A549 (cell line): Measurements from ENCODE around the gene VAV3. TPM values are rescaled to one million over a fixed set of nuclear protein-coding genes. Genes with fewer than 3 reads are reported as not detected.

Experiments
- ATAC-seq, 2 experiments: fragments of 200-7000 bp in 1 of 2; fragments of >200 bp in 1 of 2; cut with Nextera tagmentation in 1 of 2; cut with Tn5 transposase in 1 of 2; 3 replicates each; pipeline versions ENCODE4 v1.8.0 to v1.9.1; 2018 to 2020; ENCODE audit warnings: mild to moderate bottlenecking in 1 of 2, moderate library complexity in 1 of 2
- CTCF ChIA-PET: fragments of 300-600 bp; sonication (Branson Sonifier 250); formaldehyde crosslinking; extraction: SDS; loops from one replicate; lab custom pipeline; 2021; ENCODE audit warnings: antibody characterized with exemption, inconsistent platforms; lab: Yijun Ruan, JAX
- POLR2A ChIA-PET: fragments of 350-600 bp; formaldehyde crosslinking; extraction: SDS; loops from one replicate; lab custom pipeline; 2021; ENCODE audit warnings: antibody characterized with exemption, inconsistent platforms; lab: Yijun Ruan, JAX
- DNase-seq, 2 experiments: peaks; one replicate each; pipeline versions ENCODE4 v3.0.0 to v3.0.0-alpha.2; 2011 to 2016; ENCODE audit warnings: low read depth in 1 of 2, low spot score in 1 of 2
- FAIRE-seq: peaks from 2 replicates; lab custom pipeline; 2011; peaks lifted over from hg19 to GRCh38; lab: Jason Lieb, UNC
- H3K27ac ChIP-seq, 2 experiments: fragments of >200 bp; sonication (Bioruptor Twin); formaldehyde crosslinking; 3 replicates each; pipeline ENCODE4 v1.5.1; 2016 to 2017
- H3K4me1 ChIP-seq: fragments of >200 bp; sonication (Bioruptor Twin); formaldehyde crosslinking; 3 replicates; pipeline ENCODE4 v1.6.1; 2016
- H3K4me2 ChIP-seq: fragments of >200 bp; sonication (Bioruptor Twin); formaldehyde crosslinking; 3 replicates; pipeline ENCODE4 v1.6.1; 2016
- H3K4me3 ChIP-seq: fragments of >200 bp; sonication (Bioruptor Twin); formaldehyde crosslinking; 3 replicates; pipeline ENCODE4 v1.5.1; 2016
- H3K9me3 ChIP-seq: fragments of >200 bp; sonication (Bioruptor Twin); formaldehyde crosslinking; 3 replicates; pipeline ENCODE4 v1.6.1; 2016
- CBX2 ChIP-seq: fragments of 200-600 bp; sonication (generic); IDR thresholded peaks from 2 replicates; pipeline ENCODE4 v1.6.1; 2016; ENCODE audit warnings: low read depth, mild to moderate bottlenecking, borderline replicate concordance
- CEBPB ChIP-seq, 2 experiments: fragments of >200 bp in 1 of 2; sonication (Bioruptor Twin) in 1 of 2; formaldehyde crosslinking in 1 of 2; IDR thresholded peaks; 2 replicates each; pipeline ENCODE4 v1.6.1; 2012 to 2016
- CHD4 ChIP-seq: fragments of 200-600 bp; sonication (generic); IDR thresholded peaks from 2 replicates; pipeline ENCODE4 v1.6.1; 2016; ENCODE audit warnings: antibody characterized with exemption, mild to moderate bottlenecking, borderline replicate concordance
- CTCF ChIP-seq: fragments of >200 bp; sonication (Bioruptor Twin); formaldehyde crosslinking; IDR thresholded peaks from 3 replicates; pipeline ENCODE4 v1.5.1; 2016
- EHMT2 ChIP-seq: fragments of 200-600 bp; sonication (generic); IDR thresholded peaks from 2 replicates; pipeline ENCODE4 v1.6.1; 2016; ENCODE audit warnings: antibody characterized with exemption, low read depth, mild to moderate bottlenecking, moderate library complexity
- ELK1 ChIP-seq: fragments of 150-350 bp; IDR thresholded peaks from 2 replicates; pipeline ENCODE4 v1.6.1; 2014; ENCODE audit warnings: low read depth, mild to moderate bottlenecking, low read length
- ESRRA ChIP-seq: fragments of 150-350 bp; IDR thresholded peaks from 2 replicates; pipeline ENCODE4 v1.6.1; 2014; ENCODE audit warnings: mild to moderate bottlenecking, low read length, borderline replicate concordance
- FOSB ChIP-seq: fragments of 250-450 bp; sonication (Bioruptor Pico); IDR thresholded peaks from 2 replicates; pipeline ENCODE4 v1.5.0; 2020; ENCODE audit warnings: mild to moderate bottlenecking, moderate library complexity
- FOSL2 ChIP-seq, 2 experiments: fragments of 450-650 bp in 1 of 2; fragments of >200 bp in 1 of 2; sonication (Bioruptor Twin) in 1 of 2; formaldehyde crosslinking; IDR thresholded peaks; 2 replicates each; pipeline versions ENCODE4 v1.5.0 to v1.6.1; 2016 to 2020; ENCODE audit warnings: mild to moderate bottlenecking in 1 of 2, moderate library complexity in 1 of 2
- FOXS1 ChIP-seq: fragments of 250-450 bp; sonication (Bioruptor Pico); IDR thresholded peaks from 2 replicates; pipeline ENCODE4 v1.5.0; 2020; ENCODE audit warnings: mild to moderate bottlenecking, moderate library complexity
- GATA3 ChIP-seq: IDR thresholded peaks from 2 replicates; pipeline ENCODE4 v1.6.1; 2012; ENCODE audit warnings: borderline replicate concordance
- HES2 ChIP-seq: fragments of >200 bp; sonication (Bioruptor Twin); formaldehyde crosslinking; IDR thresholded peaks from 2 replicates; pipeline ENCODE4 v1.6.1; 2016
- HEYL ChIP-seq: fragments of 250-450 bp; sonication (Bioruptor Pico); IDR thresholded peaks from 2 replicates; pipeline ENCODE4 v1.8.0; 2021; ENCODE audit warnings: mild to moderate bottlenecking, moderate library complexity
- HMGXB4 ChIP-seq: fragments of 250-450 bp; sonication (Bioruptor Pico); IDR thresholded peaks from 2 replicates; pipeline ENCODE4 v1.5.0; 2021; ENCODE audit warnings: mild to moderate bottlenecking, moderate library complexity, borderline replicate concordance
- JUNB ChIP-seq: fragments of >200 bp; sonication (Bioruptor Twin); formaldehyde crosslinking; IDR thresholded peaks from 2 replicates; pipeline ENCODE4 v1.6.1; 2016
- MAFK ChIP-seq: fragments of 450-650 bp; IDR thresholded peaks from 2 replicates; pipeline ENCODE4 v1.6.1; 2014; ENCODE audit not compliant: partially characterized antibody
- MYC ChIP-seq: IDR thresholded peaks from 2 replicates; pipeline ENCODE4 v1.6.1; 2012; ENCODE audit warnings: mild to moderate bottlenecking, inconsistent platforms, low read length, improper control_type of control experiment, borderline replicate concordance
- NFE2L2 ChIP-seq: fragments of 150-350 bp; conservative IDR thresholded peaks from 2 replicates; pipeline ENCODE4 v1.6.1; 2014; ENCODE audit warnings: low read length
- NPAS2 ChIP-seq: fragments of 250-450 bp; sonication (Bioruptor Pico); IDR thresholded peaks from 2 replicates; pipeline ENCODE4 v1.8.0; 2022; ENCODE audit warnings: mild to moderate bottlenecking, moderate library complexity, borderline replicate concordance
- PHF8 ChIP-seq: fragments of 200-600 bp; sonication (generic); IDR thresholded peaks from 2 replicates; pipeline ENCODE4 v1.6.1; 2016; ENCODE audit warnings: low read depth, mild to moderate bottlenecking, antibody characterized with exemption, moderate library complexity, borderline replicate concordance
- RCOR1 ChIP-seq: fragments of 150-350 bp; IDR thresholded peaks from 2 replicates; pipeline ENCODE4 v1.6.1; 2014; ENCODE audit warnings: antibody characterized with exemption, low read length, low read depth
- RFX5 ChIP-seq: fragments of 450-650 bp; IDR thresholded peaks from 2 replicates; pipeline ENCODE4 v1.7.1; 2014; ENCODE audit warnings: antibody characterized with exemption, mild to moderate bottlenecking, moderate library complexity
- SMC3 ChIP-seq: fragments of >200 bp; sonication (Bioruptor Twin); formaldehyde crosslinking; IDR thresholded peaks from 3 replicates; pipeline ENCODE4 v1.6.1; 2018; ENCODE audit warnings: inconsistent platforms
- TFCP2L1 ChIP-seq: fragments of 250-450 bp; sonication (Bioruptor Pico); IDR thresholded peaks from 2 replicates; pipeline ENCODE4 v1.5.0; 2021; ENCODE audit warnings: mild to moderate bottlenecking
- USF2 ChIP-seq: fragments of 450-650 bp; IDR thresholded peaks from 2 replicates; pipeline ENCODE4 v1.6.1; 2014; ENCODE audit warnings: antibody characterized with exemption
- ZNF302 ChIP-seq: fragments of 250-450 bp; sonication (Bioruptor Pico); IDR thresholded peaks from 2 replicates; pipeline ENCODE4 v1.9.0; 2021; ENCODE audit warnings: inconsistent platforms, mild to moderate bottlenecking, moderate library complexity
- WGBS: methylation state at CpG from one replicate; pipeline ENCODE4 v1.1.6; 2017; ENCODE audit errors: missing lambda C conversion rate; 5-methylcytosine and 5-hydroxymethylcytosine counted together
- polyA plus RNA-seq, 4 experiments: library from polyadenylated mRNA; depleted of rRNA in 3 of 4; stranded (reverse); fragments of >200 nt; fragmentation: RNase III in 1 of 4; extraction: RNeasy Plus Mini Kit Qiagen cat#74134 plus additional on column Dnase treatment in 1 of 4; gene quantifications; 2 replicates in 3 of 4; 3 replicates in 1 of 4; pipeline ENCODE4 v1.2.3, GENCODE V29; 2011 to 2017

The VAV3 gene
- polyA plus RNA-seq, 2 of the 4 experiments (the other 2 are of a cell fraction) = 12.8 to 22.7 TPM

- Histone ChIP-seq H3K4me1 (peaks cover 5% of the 10 kb centered on the region; the same call in 1 of the 3 replicates), H3K27ac (no peak overlapping the region), H3K9me3 (peaks cover 12% of the 10 kb centered on the region; the same call in 2 of the 3 replicates), H3K4me2 (peak overlapping the region; percentile 10; the same call in 1 of the 3 replicates), H3K4me3 (no peak overlapping the region)
- FAIRE-seq (no peak), ATAC-seq (no peak), DNase-seq (peak in 1 of 2 experiments; percentile 2)
- TF ChIP-seq HES2 (no peak), FOSB (CRISPR knock-in tag) (no peak), GATA3 (no peak), RCOR1 (no peak), MAFK (peak; percentile 84), NPAS2 (CRISPR knock-in tag) (no peak), MYC (no peak), CHD4 (no peak)
- ChIA-PET POLR2A (no interaction called here), CTCF (no interaction called here)
- 67% methylated on average over 1 of the region's 1 CpG for WGBS
Observed at GRCh38 chr1:107609808-107610207, 355.2 kb downstream of the VAV3 start.

GRCh38 chr1:107604825-107605224, 360.2 kb downstream of the VAV3 start:
- Histone ChIP-seq H3K9me3 (no peaks in the 10 kb centered on the region), H3K4me1 (peaks cover 2% of the 10 kb centered on the region; the same call in 1 of the 3 replicates), H3K4me2 (no peak overlapping the region), H3K4me3 (no peak overlapping the region), H3K27ac (no peak overlapping the region)
- TF ChIP-seq ELK1 (no peak), PHF8 (no peak), ESRRA (no peak), FOXS1 (no peak), NFE2L2 (no peak), FOSL2 (IDR thresholded peaks at IDR 0.05) (no peak), FOSL2 (CRISPR knock-in tag; IDR thresholded peaks at IDR 0.05) (no peak), TFCP2L1 (CRISPR knock-in tag) (no peak), NPAS2 (CRISPR knock-in tag) (no peak), USF2 (no peak)
- CTCF ChIA-PET = no interaction called here
- POLR2A ChIA-PET = no interaction called here
- DNase-seq (no peak), ATAC-seq (no peak), FAIRE-seq (no peak)

- ChIA-PET POLR2A (no interaction called here), CTCF (no interaction called here)
- DNase-seq = no peak
- Histone ChIP-seq H3K4me1 (peaks cover 11% of the 10 kb centered on the region; the same call in 1 of the 3 replicates), H3K9me3 (no peaks in the 10 kb centered on the region), H3K27ac (no peak overlapping the region), H3K4me3 (no peak overlapping the region), H3K4me2 (no peak overlapping the region)
- TF ChIP-seq ELK1 = no peak
- TF ChIP-seq NFE2L2 = no peak
- TF ChIP-seq NPAS2 (CRISPR knock-in tag) = no peak
- no peak for TF ChIP-seq EHMT2
- TF ChIP-seq FOSB (CRISPR knock-in tag) = no peak
- TF ChIP-seq HMGXB4 (CRISPR knock-in tag) = no peak
- TF ChIP-seq RCOR1 = no peak
- TF ChIP-seq RFX5 = no peak
- TF ChIP-seq CBX2 = no peak
- TF ChIP-seq MAFK = no peak
- TF ChIP-seq CEBPB (IDR thresholded peaks at IDR 0.05) = no peak
- TF ChIP-seq CTCF = no peak
- no peak for TF ChIP-seq HEYL
- TF ChIP-seq SMC3 = no peak
- no peak for TF ChIP-seq JUNB
- TF ChIP-seq ZNF302 (CRISPR knock-in tag) = no peak
- ATAC-seq = no peak
- FAIRE-seq = no peak
- WGBS = 90% methylated on average over 3 of the region's 3 CpGs
Observed at GRCh38 chr1:107600607-107601160, 364.3 kb downstream of the VAV3 start.
